ENCODE results near the gene RABGAP1L.

DNA sequence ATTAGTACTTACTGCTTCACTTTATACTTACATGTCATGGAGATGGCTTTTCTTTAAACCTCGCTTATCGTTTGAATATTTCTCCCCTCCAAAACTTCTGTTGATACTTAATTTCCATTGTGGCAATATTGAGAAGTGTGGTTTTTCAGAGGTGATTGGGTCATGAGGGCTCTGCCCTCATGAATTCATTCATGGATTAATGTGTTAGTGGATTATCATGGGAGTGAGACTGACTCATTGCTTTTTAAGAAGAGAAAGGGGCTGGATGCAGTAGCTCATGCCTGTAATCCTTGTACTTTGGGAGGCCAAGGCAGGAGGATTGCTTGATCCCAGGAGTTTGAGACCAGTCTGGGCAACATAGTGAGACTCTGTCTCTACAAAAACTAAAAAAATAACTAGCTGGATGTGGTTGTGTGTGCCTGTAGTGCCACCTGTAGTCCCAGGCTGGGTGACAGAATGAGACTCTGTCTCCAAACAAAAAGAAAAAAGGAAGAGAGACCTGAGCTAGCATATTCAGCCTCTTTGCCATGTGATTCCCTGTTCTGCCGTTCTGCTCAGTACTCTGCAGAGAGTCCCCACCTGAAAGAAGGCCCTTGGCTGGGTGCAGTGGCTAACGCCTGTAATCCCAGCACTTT, 30.2 kb downstream of the RABGAP1L start:
- TF ChIP-seq POLR2A (IDR thresholded peaks at IDR 0.05; ENCODE audit: low read length) (no peak), GATA1 (IDR thresholded peaks at IDR 0.05; ENCODE audit: low read depth, low read length) (no peak)

Measured in erythroblast (primary cell).